H1 (cell line): ENCODE data around the gene RPS27. TPM values are rescaled to one million over a fixed set of nuclear protein-coding genes. Genes with fewer than 3 reads are reported as not detected.

Source experiments
- CTCF ChIA-PET: fragments of 300-600 bp; sonication (Branson Sonifier 250); formaldehyde crosslinking; loops from one replicate; lab custom pipeline; 2021; ENCODE audit not compliant: partially characterized antibody; lab: Charles Lee
- POLR2A ChIA-PET: fragments of 300-600 bp; sonication (Branson Sonifier 250); formaldehyde crosslinking; loops from one replicate; lab custom pipeline; 2021; ENCODE audit warnings: inconsistent platforms; ENCODE audit not compliant: partially characterized antibody; lab: Charles Lee
- DNase-seq, 2 experiments: peaks; one replicate each; pipeline versions ENCODE4 v3.0.0 to v3.0.0-alpha.2; 2010 to 2022; ENCODE audit warnings: low spot score in 2 of 2, low read depth in 1 of 2, mixed read lengths in 1 of 2
- FAIRE-seq: peaks from 2 replicates; lab custom pipeline; 2011; peaks lifted over from hg19 to GRCh38; lab: Jason Lieb, UNC
- H2AFZ ChIP-seq: 2 replicates; pipeline ENCODE4 v1.8.1; 2012; ENCODE audit warnings: low read length, inconsistent platforms
- H2AK5ac ChIP-seq: 2 replicates; pipeline ENCODE4 v1.6.1; 2013; ENCODE audit warnings: low read depth, low read length
- H2BK120ac ChIP-seq: replicated peaks from 2 replicates; pipeline ENCODE3; 2013; ENCODE audit warnings: low read depth, low read length, inconsistent platforms
- H2BK12ac ChIP-seq: 2 replicates; pipeline ENCODE4 v1.6.1; 2013; ENCODE audit warnings: low read depth, low read length
- H2BK15ac ChIP-seq: 2 replicates; pipeline ENCODE4 v1.6.1; 2013; ENCODE audit warnings: low read length
- H2BK20ac ChIP-seq: 2 replicates; pipeline ENCODE4 v1.6.1; 2013; ENCODE audit warnings: low read length
- H2BK5ac ChIP-seq: 2 replicates; pipeline ENCODE4 v1.6.1; 2013; ENCODE audit warnings: low read depth, low read length
- H3K14ac ChIP-seq: 2 replicates; pipeline ENCODE4 v1.6.1; 2013; ENCODE audit warnings: inconsistent platforms; ENCODE audit not compliant: insufficient read length
- H3K18ac ChIP-seq: 2 replicates; pipeline ENCODE4 v1.6.1; 2013; ENCODE audit warnings: low read length; ENCODE audit errors: extremely low read depth
- H3K23ac ChIP-seq: 2 replicates; pipeline ENCODE4 v1.6.1; 2013; ENCODE audit warnings: inconsistent platforms; ENCODE audit not compliant: insufficient read length
- H3K23me2 ChIP-seq: 2 replicates; pipeline ENCODE4 v1.6.1; 2013; ENCODE audit warnings: low read depth, low read length
- H3K27ac ChIP-seq: 2 replicates; pipeline ENCODE4 v1.6.1; 2011; ENCODE audit warnings: low read depth, low read length, inconsistent platforms
- H3K27me3 ChIP-seq, 4 experiments: replicated peaks in 1 of 4; 1 replicate in 1 of 4; 2 replicates in 3 of 4; pipeline versions ENCODE4 v1.6.1 to v1.8.1; 2011 to 2013; ENCODE audit warnings: low read length in 3 of 4, mild to moderate bottlenecking in 3 of 4, inconsistent platforms in 2 of 4, mixed read lengths in 2 of 4, moderate library complexity in 1 of 4; ENCODE audit not compliant: control insufficient read depth in 3 of 4, insufficient read depth in 3 of 4; ENCODE audit errors: extremely low read depth in 1 of 4
- H3K36me3 ChIP-seq, 4 experiments: 2 replicates each; pipeline versions ENCODE4 v1.6.1 to v1.8.1; 2011 to 2013; ENCODE audit warnings: mild to moderate bottlenecking in 4 of 4, low read length in 3 of 4, moderate library complexity in 2 of 4, control low read depth in 1 of 4, inconsistent platforms in 1 of 4; ENCODE audit not compliant: insufficient read depth in 4 of 4, control insufficient read depth in 2 of 4
- H3K4ac ChIP-seq: replicated peaks from 2 replicates; pipeline ENCODE3; 2013; ENCODE audit warnings: low read length, low read depth, mixed read lengths, inconsistent platforms; ENCODE audit not compliant: insufficient read length
- H3K4me1 ChIP-seq, 4 experiments: replicated peaks in 1 of 4; 1 replicate in 1 of 4; 2 replicates in 3 of 4; pipeline versions ENCODE4 v1.6.1 to v1.8.1; 2011 to 2013; ENCODE audit warnings: low read length in 3 of 4, inconsistent platforms in 2 of 4, mixed read lengths in 1 of 4; ENCODE audit not compliant: insufficient read depth in 4 of 4, control insufficient read depth in 3 of 4
- H3K4me2 ChIP-seq, 2 experiments: 2 replicates each; pipeline versions ENCODE4 v1.6.1 to v1.8.1; 2011 to 2013; ENCODE audit warnings: low read depth in 2 of 2, low read length in 2 of 2, control low read depth in 1 of 2, inconsistent platforms in 1 of 2, mild to moderate bottlenecking in 1 of 2; ENCODE audit not compliant: insufficient read depth in 1 of 2
- H3K4me3 ChIP-seq, 4 experiments: fragments of 200-600, 300-600 bp in 1 of 4; sonication (generic), shearing (Covaris generic), sonication (Bioruptor Twin) in 1 of 4; 2 replicates each; pipeline versions ENCODE4 v1.5.1 to v1.8.1; 2011 to 2016; ENCODE audit warnings: low read length in 4 of 4, low read depth in 3 of 4, control low read depth in 2 of 4, inconsistent platforms in 2 of 4, mild to moderate bottlenecking in 2 of 4, mixed read lengths in 1 of 4, moderate library complexity in 1 of 4; ENCODE audit not compliant: insufficient read depth in 2 of 4; ENCODE audit errors: extremely low read depth in 1 of 4
- H3K56ac ChIP-seq: replicated peaks from 2 replicates; pipeline ENCODE3; 2013; ENCODE audit warnings: low read depth, mild to moderate bottlenecking, mixed read lengths, low read length, inconsistent platforms; ENCODE audit not compliant: insufficient read length
- H3K79me1 ChIP-seq: 2 replicates; pipeline ENCODE4 v1.6.1; 2013; ENCODE audit warnings: low read depth, low read length, control low read depth
- H3K79me2 ChIP-seq, 2 experiments: 2 replicates each; pipeline versions ENCODE4 v1.6.1 to v1.8.1; 2012 to 2013; ENCODE audit warnings: low read length in 2 of 2, mild to moderate bottlenecking in 2 of 2, inconsistent platforms in 1 of 2; ENCODE audit not compliant: insufficient read depth in 2 of 2, control insufficient read depth in 1 of 2
- H3K9ac ChIP-seq, 4 experiments: replicated peaks in 1 of 4; 1 replicate in 1 of 4; 2 replicates in 3 of 4; pipeline versions ENCODE4 v1.6.1 to v1.8.1; 2011 to 2013; ENCODE audit warnings: low read depth in 3 of 4, low read length in 3 of 4, control low read depth in 2 of 4, mild to moderate bottlenecking in 2 of 4, moderate library complexity in 2 of 4, inconsistent platforms in 1 of 4; ENCODE audit errors: extremely low read depth in 1 of 4
- H3K9me3 ChIP-seq, 2 experiments: 2 replicates each; pipeline versions ENCODE4 v1.6.1 to v1.8.1; 2012 to 2013; ENCODE audit warnings: mild to moderate bottlenecking in 2 of 2, moderate library complexity in 2 of 2, control low read depth in 1 of 2, inconsistent platforms in 1 of 2, low read depth in 1 of 2, low read length in 1 of 2, mixed read lengths in 1 of 2; ENCODE audit not compliant: insufficient read depth in 2 of 2
- H4K20me1 ChIP-seq, 2 experiments: replicated peaks in 1 of 2; 2 replicates each; pipeline versions ENCODE3 to v1.8.1; 2011 to 2013; ENCODE audit warnings: inconsistent platforms in 2 of 2, low read length in 2 of 2, mild to moderate bottlenecking in 1 of 2; ENCODE audit not compliant: insufficient read depth in 2 of 2, control insufficient read depth in 1 of 2
- H4K5ac ChIP-seq: 2 replicates; pipeline ENCODE4 v1.6.1; 2013; ENCODE audit warnings: low read length, low read depth, mixed read lengths, inconsistent platforms; ENCODE audit not compliant: insufficient read length
- H4K8ac ChIP-seq: 2 replicates; pipeline ENCODE4 v1.8.0; 2013; ENCODE audit warnings: mild to moderate bottlenecking, moderate library complexity, low read length, inconsistent platforms; ENCODE audit not compliant: insufficient read depth; ENCODE audit errors: extremely low read depth
- H4K91ac ChIP-seq: replicated peaks from 2 replicates; pipeline ENCODE3; 2013; ENCODE audit warnings: low read length, mixed read lengths, inconsistent platforms; ENCODE audit not compliant: insufficient read length
- CEBPB ChIP-seq: IDR thresholded peaks from 2 replicates; pipeline ENCODE4 v1.6.1; 2012; ENCODE audit warnings: low read depth, low read length
- HDAC6 ChIP-seq: IDR thresholded peaks from one replicate; pipeline ENCODE4 v1.7.1; 2012; ENCODE audit warnings: low read depth, mild to moderate bottlenecking, inconsistent platforms, low read length, moderate library complexity
- POLR2A ChIP-seq, 2 experiments: IDR thresholded peaks; 1 replicate in 1 of 2; 2 replicates in 1 of 2; pipeline ENCODE4 v1.6.1; 2011; ENCODE audit warnings: low read depth in 2 of 2, low read length in 2 of 2, mild to moderate bottlenecking in 2 of 2; ENCODE audit errors: control extremely low read depth in 1 of 2
- RAD21 ChIP-seq, 2 experiments: IDR thresholded peaks in 1 of 2; conservative IDR thresholded peaks in 1 of 2; 2 replicates each; pipeline ENCODE4 v1.6.1; 2011; ENCODE audit warnings: low read depth in 2 of 2, low read length in 2 of 2, improper control_type of control experiment in 1 of 2, inconsistent platforms in 1 of 2, mild to moderate bottlenecking in 1 of 2, moderate library complexity in 1 of 2
- RNF2 ChIP-seq: fragments of 200-900, 300-1000 bp; sonication (generic); IDR thresholded peaks from 2 replicates; pipeline ENCODE4 v1.7.1; 2016; ENCODE audit warnings: borderline replicate concordance, low read depth, mild to moderate bottlenecking, antibody characterized with exemption, low read length; ENCODE audit not compliant: poor library complexity, severe bottlenecking; ENCODE audit errors: missing control alignments
- RXRA ChIP-seq: IDR thresholded peaks from 2 replicates; pipeline ENCODE4 v1.6.1; 2011; ENCODE audit warnings: low read depth, mild to moderate bottlenecking, low read length, moderate library complexity; ENCODE audit not compliant: insufficient read depth
- SRF ChIP-seq: IDR thresholded peaks from 2 replicates; pipeline ENCODE4 v1.6.1; 2011; ENCODE audit warnings: mild to moderate bottlenecking, low read depth, low read length, moderate library complexity
- SUZ12 ChIP-seq: fragments of 200-600 bp; sonication (generic); IDR thresholded peaks from 2 replicates; pipeline ENCODE4 v1.6.1; 2012; ENCODE audit warnings: mild to moderate bottlenecking, inconsistent platforms, low read length, moderate library complexity, mixed read lengths
- TEAD4 ChIP-seq: IDR thresholded peaks from 2 replicates; pipeline ENCODE4 v1.6.1; 2012; ENCODE audit warnings: low read depth, low read length, inconsistent platforms, mixed read lengths
- ZNF274 ChIP-seq: IDR thresholded peaks from 2 replicates; pipeline ENCODE4 v1.7.0; 2012; ENCODE audit warnings: low read length, borderline replicate concordance; ENCODE audit errors: extremely low read depth
- WGBS, 2 experiments: shearing (Covaris generic) in 1 of 2; methylation state at CpG; one replicate each; pipeline versions ENCODE4 v1.1.6 to v1.1.7; 2013 to 2015; ENCODE audit warnings: low lambda C conversion rate in 2 of 2, mixed read lengths in 2 of 2, inconsistent platforms in 1 of 2, low coverage in 1 of 2, missing lambda C conversion rate in 1 of 2; ENCODE audit not compliant: insufficient replicate concordance in 2 of 2, insufficient coverage in 1 of 2, insufficient read length in 1 of 2; ENCODE audit errors: extremely low coverage in 1 of 2, missing lambda C conversion rate in 1 of 2; 5-methylcytosine and 5-hydroxymethylcytosine counted together
- polyA plus RNA-seq, 7 experiments: library from polyadenylated mRNA; depleted of rRNA in 3 of 7; stranded (reverse) in 5 of 7; unstranded in 2 of 7; fragments of >200 nt in 5 of 7; fragments of 200-250 nt in 2 of 7; gene quantifications; 1 replicate in 5 of 7; 2 replicates in 1 of 7; 4 replicates in 1 of 7; pipeline versions ENCODE4 v1.2.1 to v1.2.3, GENCODE V29; 2011 to 2013; ENCODE audit warnings: missing spikeins in 2 of 7, mixed read lengths in 2 of 7
- total RNA-seq: library from RNA; stranded (reverse); fragmentation: NEBNext Ultra II Directional; extraction: Animal tissue kit (Norgen Biotek cat#: 25700); gene quantifications from 2 replicates; pipeline ENCODE4 v1.2.1, GENCODE V29; 2021
- TF ChIP-seq, protein P1 (sequence below): IDR thresholded peaks from 2 replicates; pipeline ENCODE4 v1.6.1; 2012; ENCODE audit warnings: inconsistent platforms

RPS27 gene
- total and polyA plus RNA-seq, 2 of the 8 experiments (the other 6 are each of a cell fraction or from before 2014, with no cell fraction given) = 1,810 to 3,155 TPM

DNA sequence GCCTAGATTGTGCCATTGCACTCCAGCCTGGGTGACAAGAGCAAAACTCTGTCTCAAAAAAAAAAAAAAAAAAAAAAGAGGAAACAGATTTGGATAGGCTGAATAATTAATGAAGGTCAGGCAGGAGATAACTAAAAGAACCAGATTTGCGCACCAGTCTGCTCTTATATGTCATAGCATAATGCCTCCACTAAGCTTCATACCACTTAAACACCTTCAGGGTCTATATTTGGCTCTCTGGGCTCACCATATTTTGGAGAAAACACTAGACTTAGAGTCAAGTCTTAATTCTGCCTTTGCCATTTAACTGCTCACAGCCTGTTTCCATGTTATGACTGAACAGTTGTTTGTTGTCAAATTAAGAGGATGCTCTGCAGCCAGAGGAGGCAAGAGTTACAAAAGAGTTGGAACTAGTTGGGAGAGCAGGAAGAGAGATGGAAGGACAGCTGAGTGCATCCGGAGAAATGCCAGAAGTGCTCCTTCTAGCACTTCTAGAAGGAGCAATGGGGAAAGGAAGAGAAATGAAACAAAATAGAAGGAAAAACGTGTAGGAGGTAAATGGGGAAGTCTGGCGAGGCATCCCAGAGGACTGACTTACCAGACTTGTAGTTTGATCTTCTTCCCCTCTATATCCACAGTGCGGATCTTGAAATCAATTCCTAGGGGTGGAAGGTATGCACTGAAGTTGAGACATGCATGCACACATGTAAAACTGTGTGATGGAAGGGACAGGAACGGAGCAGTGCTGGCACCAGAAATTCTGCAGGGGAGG is 6.3 kb upstream of the RPS27 start:
- FAIRE-seq (no peak), DNase-seq (no peak)
- ChIA-PET POLR2A (interaction anchor here (1.0 to 13.2 kb wide), 10 partner anchors 8 to 198 kb away, joined by 3 to 454 read pairs (median 8); partner anchors contain the start of genes CREB3L4, CRTC2, DENND4B and JTB), CTCF (interaction anchor here (0.6 to 3.9 kb wide), 4 partner anchors 29 to 194 kb away, joined by 3 to 31 read pairs (median 4); no protein-coding TSS in a partner anchor)
- Histone ChIP-seq H3K56ac (no peak overlapping the region), H3K79me2 (peaks cover 0 to 19% of the 10 kb centered on the region in 2 experiments; a peak in 2 of 4 replicates), H2BK120ac (no peak overlapping the region), H3K9me3 (no peaks in the 10 kb centered on the region), H3K23me2 (peaks cover 10% of the 10 kb centered on the region), H3K9ac (no peak overlapping the region), H2BK20ac (no peak overlapping the region), H4K20me1 (peaks cover 0 to 4% of the 10 kb centered on the region in 2 experiments), H2BK12ac (no peak overlapping the region), H3K27ac (no peak overlapping the region), H3K4me2 (peak overlapping the region; percentile 96 to 100), H2AK5ac (no peak overlapping the region), H4K91ac (no peak overlapping the region), H3K4ac (no peak overlapping the region), H2AFZ (no peak overlapping the region), H3K23ac (no peak overlapping the region), H3K79me1 (0 out of 2 replicates have a peak, but pooled peaks cover 3% of the 10 kb centered on the region), H3K36me3 (peaks cover 5 to 36% (median 25%) of the 10 kb centered on the region in 4 experiments; a peak in 7 of 8 replicates), H2BK5ac (no peak overlapping the region), H4K5ac (no peak overlapping the region), H3K27me3 (no peaks in the 10 kb centered on the region), H3K14ac (no peak overlapping the region), H3K4me1 (peaks cover 0 to 10% (median 9%) of the 10 kb centered on the region in 4 experiments; a peak in 5 of 7 replicates), H2BK15ac (no peak overlapping the region), H3K4me3 (peak overlapping the region; percentile 83 to 93 (median 90); a peak in 5 of 8 replicates), H4K8ac (no peak overlapping the region), H3K18ac (no peak overlapping the region)
- WGBS, 2 experiments = 85% methylated on average over 6 of the region's 6 CpGs; no CpG with 5 or more reads in 1 of the 2 experiments
- TF ChIP-seq SUZ12 = no peak
- TF ChIP-seq, protein P1, sequence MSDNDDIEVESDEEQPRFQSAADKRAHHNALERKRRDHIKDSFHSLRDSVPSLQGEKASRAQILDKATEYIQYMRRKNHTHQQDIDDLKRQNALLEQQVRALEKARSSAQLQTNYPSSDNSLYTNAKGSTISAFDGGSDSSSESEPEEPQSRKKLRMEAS = no peak
- no peak for TF ChIP-seq TEAD4
- no peak for TF ChIP-seq SRF
- no peak for TF ChIP-seq HDAC6
- TF ChIP-seq ZNF274 = no peak
- no peak for TF ChIP-seq RNF2
- no peak for TF ChIP-seq CEBPB
- no peak for TF ChIP-seq POLR2A (IDR thresholded peaks at IDR 0.05; ENCODE audit: control extremely low read depth in 1 of 2, low read depth in 2 of 2, low read length in 2 of 2)
- no peak for TF ChIP-seq RAD21 (IDR thresholded peaks at IDR 0.05 in 1 of 2, conservative IDR thresholded peaks at IDR 0.05 in 1 of 2; ENCODE audit: low read depth in 2 of 2, low read length in 2 of 2)
- no peak for TF ChIP-seq RXRA
